ENCODE data around the gene LRP5.
A peak's percentile ranks its signal among the peaks of the same experiment; 100 is the strongest.
"Not testable (repeated sequence)": the region's sequence is repeated elsewhere in the genome, so short reads cannot be mapped to it uniquely, and the experiment has no call there.

LRP5 gene

DNA sequence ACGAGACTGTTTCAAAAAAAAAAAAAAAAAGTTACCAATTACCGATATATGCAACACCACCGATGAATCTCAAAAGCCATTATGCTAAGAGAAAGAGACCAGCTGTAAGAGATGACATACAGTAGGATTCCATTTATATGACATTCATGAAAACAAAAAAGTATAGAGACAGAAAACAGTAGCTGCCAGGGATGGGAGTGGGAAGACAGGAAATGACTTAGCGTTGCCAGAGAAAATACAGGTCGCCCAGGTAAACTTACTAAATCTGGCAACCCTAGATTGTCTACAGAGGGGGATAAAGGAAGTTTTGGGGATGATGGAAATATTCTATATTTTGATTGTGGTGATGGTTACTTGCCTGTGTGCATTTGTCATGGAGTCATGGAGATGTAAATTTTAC is 32.7 kb upstream of the LRP5 start:
- H3K4me3 Mint-ChIP-seq, result no peak overlapping the region
- no peaks in the 10 kb centered on the region for H3K4me1 Mint-ChIP-seq
- H3K27ac Mint-ChIP-seq, result no peak overlapping the region
- no peaks in the 10 kb centered on the region for H3K36me3 Mint-ChIP-seq (ENCODE audit: low read depth)
- TF ChIP-seq, protein P1, sequence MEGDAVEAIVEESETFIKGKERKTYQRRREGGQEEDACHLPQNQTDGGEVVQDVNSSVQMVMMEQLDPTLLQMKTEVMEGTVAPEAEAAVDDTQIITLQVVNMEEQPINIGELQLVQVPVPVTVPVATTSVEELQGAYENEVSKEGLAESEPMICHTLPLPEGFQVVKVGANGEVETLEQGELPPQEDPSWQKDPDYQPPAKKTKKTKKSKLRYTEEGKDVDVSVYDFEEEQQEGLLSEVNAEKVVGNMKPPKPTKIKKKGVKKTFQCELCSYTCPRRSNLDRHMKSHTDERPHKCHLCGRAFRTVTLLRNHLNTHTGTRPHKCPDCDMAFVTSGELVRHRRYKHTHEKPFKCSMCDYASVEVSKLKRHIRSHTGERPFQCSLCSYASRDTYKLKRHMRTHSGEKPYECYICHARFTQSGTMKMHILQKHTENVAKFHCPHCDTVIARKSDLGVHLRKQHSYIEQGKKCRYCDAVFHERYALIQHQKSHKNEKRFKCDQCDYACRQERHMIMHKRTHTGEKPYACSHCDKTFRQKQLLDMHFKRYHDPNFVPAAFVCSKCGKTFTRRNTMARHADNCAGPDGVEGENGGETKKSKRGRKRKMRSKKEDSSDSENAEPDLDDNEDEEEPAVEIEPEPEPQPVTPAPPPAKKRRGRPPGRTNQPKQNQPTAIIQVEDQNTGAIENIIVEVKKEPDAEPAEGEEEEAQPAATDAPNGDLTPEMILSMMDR (IDR thresholded peaks at IDR 0.05), result no peak
- DNase-seq, result no peak
- peaks cover 9% of the 10 kb centered on the region for H3K27me3 Mint-ChIP-seq (ENCODE audit: low read depth, poor library complexity)
- H3K9me3 Mint-ChIP-seq, result peaks cover 9% of the 10 kb centered on the region

DNA sequence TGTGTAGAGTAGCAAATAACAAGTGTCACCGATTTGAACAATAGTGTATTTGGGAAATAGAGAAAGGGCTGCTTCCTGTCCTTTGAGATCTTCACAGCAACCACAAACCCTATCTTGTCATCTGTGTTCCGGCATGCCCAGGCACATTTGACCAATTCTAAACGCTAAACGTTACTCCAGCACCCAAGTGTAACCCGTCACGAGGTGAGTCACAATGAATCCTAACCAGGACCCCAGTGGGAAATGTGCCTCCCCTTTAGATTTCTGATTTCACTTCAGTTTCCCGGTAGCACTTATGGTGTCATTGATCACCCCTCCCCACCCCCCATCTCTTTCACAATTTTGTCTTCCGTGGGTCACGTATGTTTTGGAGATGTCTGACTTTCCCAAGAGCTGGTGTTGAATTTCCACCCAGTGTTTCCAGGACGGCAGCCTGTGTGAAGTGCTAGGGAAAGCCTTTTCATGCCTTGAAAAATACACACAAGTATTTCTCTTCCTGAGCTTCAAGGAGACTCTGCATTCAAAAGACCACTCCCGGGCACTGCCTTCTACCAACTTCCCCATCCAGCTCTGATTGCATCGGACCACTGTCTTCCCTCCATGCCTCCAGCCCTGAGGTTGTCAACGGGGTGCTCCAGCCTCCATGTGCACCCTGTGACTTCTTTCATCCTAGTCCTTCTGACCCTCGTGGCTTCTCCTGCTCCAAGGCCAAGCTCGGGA is 30.1 kb upstream of the LRP5 start:
- H3K36me3 Mint-ChIP-seq (ENCODE audit: low read depth), result no peaks in the 10 kb centered on the region
- TF ChIP-seq, protein P1 (IDR thresholded peaks at IDR 0.05), result no peak
- no peaks in the 10 kb centered on the region for H3K4me1 Mint-ChIP-seq
- H3K27ac Mint-ChIP-seq, result peak overlapping the region; percentile 95
- no peak for DNase-seq
- H3K27me3 Mint-ChIP-seq (ENCODE audit: low read depth, poor library complexity), result peaks cover 9% of the 10 kb centered on the region
- H3K9me3 Mint-ChIP-seq, result peaks cover 20% of the 10 kb centered on the region
- H3K4me3 Mint-ChIP-seq, result no peak overlapping the region

DNA sequence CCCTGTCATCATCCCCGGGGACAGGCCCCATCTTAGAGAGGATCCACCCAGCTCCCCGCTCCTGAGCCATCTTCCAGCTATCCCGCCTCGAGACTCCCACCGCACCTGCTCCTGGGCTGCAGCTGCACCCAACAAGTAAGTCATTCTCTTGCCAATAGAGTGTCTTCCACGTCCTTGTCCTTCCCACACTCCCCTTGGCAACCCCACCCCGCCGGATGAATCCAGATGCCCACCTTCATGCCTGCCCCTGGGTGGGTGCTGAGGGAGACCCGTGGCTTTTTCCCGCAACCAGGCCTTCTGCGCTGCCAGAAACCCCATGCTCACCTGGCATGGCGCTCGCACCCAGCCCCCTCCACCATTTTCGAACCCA is 29.5 kb upstream of the LRP5 start:
- Mint-ChIP-seq H3K4me3 (no peak overlapping the region), H3K27ac (peak overlapping the region; percentile 95), H3K36me3 (ENCODE audit: low read depth) (no peaks in the 10 kb centered on the region), H3K27me3 (ENCODE audit: low read depth, poor library complexity) (peaks cover 9% of the 10 kb centered on the region), H3K9me3 (peaks cover 25% of the 10 kb centered on the region), H3K4me1 (no peaks in the 10 kb centered on the region)
- TF ChIP-seq, protein P1 (IDR thresholded peaks at IDR 0.05), result no peak
- no peak for DNase-seq

DNA sequence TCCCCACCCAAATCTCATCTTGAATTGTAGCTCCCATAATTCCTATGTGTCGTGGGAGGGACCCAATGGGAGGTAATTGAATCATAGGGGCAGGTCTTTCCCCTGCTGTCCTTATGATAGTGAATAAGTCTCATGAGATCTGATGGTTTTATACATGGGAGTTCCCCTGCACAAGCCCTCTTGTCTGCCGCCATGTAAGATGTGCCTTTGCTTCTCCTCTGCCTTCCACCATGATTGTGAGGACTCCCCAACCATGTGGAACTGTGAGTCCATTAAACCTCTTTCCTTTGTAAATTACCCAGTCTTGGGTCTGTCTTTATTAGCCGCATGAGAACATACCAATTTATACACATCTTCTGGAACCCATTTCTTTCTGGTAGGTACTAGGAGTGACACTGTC is 27.8 kb upstream of the LRP5 start:
- not testable (repeated sequence) for H3K4me1 Mint-ChIP-seq; H3K27me3 Mint-ChIP-seq (ENCODE audit: low read depth, poor library complexity); H3K4me3 Mint-ChIP-seq; DNase-seq; H3K36me3 Mint-ChIP-seq (ENCODE audit: low read depth); H3K27ac Mint-ChIP-seq
- H3K9me3 Mint-ChIP-seq, result peaks cover 39% of the 10 kb centered on the region

DNA sequence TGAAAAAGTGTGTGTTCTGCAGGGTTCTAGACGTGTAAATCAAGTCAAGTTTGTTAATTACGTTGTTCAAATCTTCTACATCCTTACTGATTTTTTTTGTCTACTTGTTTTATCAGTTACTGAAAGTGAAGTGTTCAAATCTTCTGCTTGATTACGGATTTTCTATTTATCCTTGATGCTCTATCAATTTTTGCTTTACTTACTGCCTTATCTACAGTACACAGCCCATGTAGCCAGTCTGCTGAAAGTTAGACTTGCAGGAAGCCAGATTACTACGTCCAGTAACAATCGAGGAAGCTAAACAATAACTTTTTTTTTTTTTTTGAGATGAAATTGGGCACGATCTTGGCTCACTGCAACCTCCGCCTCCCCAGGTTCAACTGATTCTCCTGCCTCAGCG is 25.0 kb upstream of the LRP5 start:
- Mint-ChIP-seq H3K9me3 (peaks cover 45% of the 10 kb centered on the region), H3K27me3 (ENCODE audit: low read depth, poor library complexity) (peaks cover 4% of the 10 kb centered on the region), H3K4me1 (no peaks in the 10 kb centered on the region), H3K27ac (no peak overlapping the region), H3K4me3 (no peak overlapping the region), H3K36me3 (ENCODE audit: low read depth) (no peaks in the 10 kb centered on the region)
- TF ChIP-seq, protein P1 (IDR thresholded peaks at IDR 0.05), result no peak
- no peak for DNase-seq

DNA sequence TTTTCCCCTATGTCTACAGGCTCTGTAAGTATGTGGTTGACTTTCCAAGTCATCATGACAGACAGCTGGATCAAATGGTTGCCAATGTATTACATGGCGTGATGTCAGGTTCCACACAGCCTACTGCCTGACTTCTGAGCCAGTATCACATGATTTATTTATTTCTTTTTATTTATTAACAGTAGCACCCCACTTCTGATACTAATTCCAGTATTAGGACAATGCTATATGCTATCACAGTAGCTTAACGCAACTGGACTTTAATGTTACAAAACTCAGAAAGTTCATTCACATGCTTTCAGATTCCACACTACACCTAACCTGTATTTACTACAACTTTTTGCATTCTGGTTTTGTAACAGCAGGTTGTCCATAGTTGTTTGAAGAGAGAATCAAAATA is 22.9 kb upstream of the LRP5 start:
- TF ChIP-seq, protein P1 (IDR thresholded peaks at IDR 0.05), result no peak
- peaks cover 10% of the 10 kb centered on the region for H3K27me3 Mint-ChIP-seq (ENCODE audit: low read depth, poor library complexity)
- H3K9me3 Mint-ChIP-seq, result peaks cover 41% of the 10 kb centered on the region
- no peak overlapping the region for H3K27ac Mint-ChIP-seq
- H3K4me3 Mint-ChIP-seq, result no peak overlapping the region
- H3K36me3 Mint-ChIP-seq (ENCODE audit: low read depth), result no peaks in the 10 kb centered on the region
- no peaks in the 10 kb centered on the region for H3K4me1 Mint-ChIP-seq
- DNase-seq, result no peak

Measured in nephron progenitor cell (in vitro differentiated cells).